ENCODE results near the gene TCP11L2.

The TCP11L2 gene

DNA sequence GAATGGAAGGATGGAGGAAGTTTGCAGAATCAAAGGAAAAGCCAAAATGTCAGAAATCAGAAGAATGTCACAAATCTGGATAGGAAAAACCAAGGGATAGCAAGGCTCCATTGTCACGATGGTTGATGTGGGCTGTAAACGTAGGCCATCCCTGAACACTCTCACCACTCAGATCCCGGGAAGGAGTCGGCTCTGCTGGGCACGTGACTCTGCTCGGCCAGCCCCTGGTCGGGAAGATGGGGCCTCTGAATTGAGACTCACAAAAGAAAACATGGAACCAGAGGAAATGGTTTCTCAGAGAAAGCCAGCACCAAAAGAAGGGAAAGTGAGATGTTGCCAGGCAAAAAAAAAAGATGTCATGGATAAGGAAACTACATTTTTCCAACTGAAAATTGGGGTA lies 26.2 kb downstream of the TCP11L2 start:
- Histone ChIP-seq H3K79me2 (ENCODE audit: control insufficient read depth, low read length) (no peaks in the 10 kb centered on the region), H3K4me1 (ENCODE audit: control insufficient read depth, low read length) (peaks cover 11% of the 10 kb centered on the region), H3K27ac (ENCODE audit: low read depth, low read length) (no peak overlapping the region), H3K4me2 (ENCODE audit: low read length) (no peak overlapping the region), H3K9me2 (replicated peaks; ENCODE audit: control insufficient read depth, low read length) (no peaks in the 10 kb centered on the region), H4K20me1 (ENCODE audit: control insufficient read depth, insufficient read depth, low read depth, low read length) (no peaks in the 10 kb centered on the region), H3K9me3 (ENCODE audit: control insufficient read depth, insufficient read depth, low read length) (no peaks in the 10 kb centered on the region), H3K36me3 (ENCODE audit: control insufficient read depth, low read length) (no peaks in the 10 kb centered on the region), H3K4me3 (ENCODE audit: low read length) (no peak overlapping the region), H3K27me3 (ENCODE audit: control insufficient read depth, low read length) (no peaks in the 10 kb centered on the region; the same call in 1 of the 2 replicates), H3F3A (ENCODE audit: control insufficient read depth, insufficient read depth) (no peaks in the 10 kb centered on the region)
- TF ChIP-seq, protein P1, sequence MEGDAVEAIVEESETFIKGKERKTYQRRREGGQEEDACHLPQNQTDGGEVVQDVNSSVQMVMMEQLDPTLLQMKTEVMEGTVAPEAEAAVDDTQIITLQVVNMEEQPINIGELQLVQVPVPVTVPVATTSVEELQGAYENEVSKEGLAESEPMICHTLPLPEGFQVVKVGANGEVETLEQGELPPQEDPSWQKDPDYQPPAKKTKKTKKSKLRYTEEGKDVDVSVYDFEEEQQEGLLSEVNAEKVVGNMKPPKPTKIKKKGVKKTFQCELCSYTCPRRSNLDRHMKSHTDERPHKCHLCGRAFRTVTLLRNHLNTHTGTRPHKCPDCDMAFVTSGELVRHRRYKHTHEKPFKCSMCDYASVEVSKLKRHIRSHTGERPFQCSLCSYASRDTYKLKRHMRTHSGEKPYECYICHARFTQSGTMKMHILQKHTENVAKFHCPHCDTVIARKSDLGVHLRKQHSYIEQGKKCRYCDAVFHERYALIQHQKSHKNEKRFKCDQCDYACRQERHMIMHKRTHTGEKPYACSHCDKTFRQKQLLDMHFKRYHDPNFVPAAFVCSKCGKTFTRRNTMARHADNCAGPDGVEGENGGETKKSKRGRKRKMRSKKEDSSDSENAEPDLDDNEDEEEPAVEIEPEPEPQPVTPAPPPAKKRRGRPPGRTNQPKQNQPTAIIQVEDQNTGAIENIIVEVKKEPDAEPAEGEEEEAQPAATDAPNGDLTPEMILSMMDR (IDR thresholded peaks at IDR 0.05; ENCODE audit: low read depth, low read length, poor library complexity, severe bottlenecking): no peak
- TF ChIP-seq EZH2phosphoT487 (IDR thresholded peaks at IDR 0.05; ENCODE audit: borderline replicate concordance, low read length): no peak

DNA sequence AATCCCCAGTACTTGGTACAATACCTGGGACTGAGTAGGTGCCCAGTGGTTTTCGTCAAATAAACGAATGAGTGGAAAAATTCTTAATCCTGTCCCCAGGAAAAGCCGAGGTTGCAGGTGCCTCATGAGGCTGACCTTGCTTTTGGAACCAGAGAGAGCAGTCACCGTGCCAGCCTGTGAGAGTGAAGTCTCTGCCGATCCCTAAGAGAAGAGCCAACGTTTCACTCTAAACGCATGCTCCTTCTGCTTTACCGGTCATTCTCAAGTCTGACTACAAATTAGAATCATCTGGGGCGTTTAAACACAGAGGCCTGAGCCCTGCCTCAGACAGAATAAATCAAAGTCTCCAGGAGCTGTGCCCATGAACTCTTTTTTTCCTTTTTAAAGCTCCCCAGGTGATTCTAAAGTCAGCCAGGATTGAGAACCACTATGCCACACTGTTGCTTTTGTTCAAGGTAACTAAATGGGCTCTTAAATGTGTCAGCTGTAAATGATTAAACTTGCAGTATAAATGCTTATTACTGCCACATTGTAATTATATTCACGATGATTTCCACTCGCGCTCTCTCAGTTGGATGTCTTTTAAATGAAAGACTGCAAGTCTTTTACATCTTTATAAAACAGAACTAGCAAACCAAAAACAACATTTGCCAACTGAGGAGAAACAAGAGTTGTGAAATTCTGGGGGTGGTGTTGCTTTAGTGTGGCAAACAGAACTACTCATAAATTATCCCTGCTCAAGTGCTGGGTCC lies 26.9 kb downstream of the TCP11L2 start:
- Histone ChIP-seq H3K79me2 (ENCODE audit: control insufficient read depth, low read length) (no peaks in the 10 kb centered on the region), H3K9me2 (replicated peaks; ENCODE audit: control insufficient read depth, low read length) (no peaks in the 10 kb centered on the region), H3K27me3 (ENCODE audit: control insufficient read depth, low read length) (no peaks in the 10 kb centered on the region; the same call in 1 of the 2 replicates), H3K4me2 (ENCODE audit: low read length) (no peak overlapping the region), H3K4me3 (ENCODE audit: low read length) (no peak overlapping the region), H3K9me3 (ENCODE audit: control insufficient read depth, insufficient read depth, low read length) (no peaks in the 10 kb centered on the region), H3F3A (ENCODE audit: control insufficient read depth, insufficient read depth) (no peaks in the 10 kb centered on the region), H4K20me1 (ENCODE audit: control insufficient read depth, insufficient read depth, low read depth, low read length) (no peaks in the 10 kb centered on the region), H3K4me1 (ENCODE audit: control insufficient read depth, low read length) (peaks cover 11% of the 10 kb centered on the region), H3K36me3 (ENCODE audit: control insufficient read depth, low read length) (no peaks in the 10 kb centered on the region), H3K27ac (ENCODE audit: low read depth, low read length) (no peak overlapping the region)
- TF ChIP-seq, protein P1 (IDR thresholded peaks at IDR 0.05; ENCODE audit: low read depth, low read length, poor library complexity, severe bottlenecking): no peak
- no peak for TF ChIP-seq EZH2phosphoT487 (IDR thresholded peaks at IDR 0.05; ENCODE audit: borderline replicate concordance, low read length)

DNA sequence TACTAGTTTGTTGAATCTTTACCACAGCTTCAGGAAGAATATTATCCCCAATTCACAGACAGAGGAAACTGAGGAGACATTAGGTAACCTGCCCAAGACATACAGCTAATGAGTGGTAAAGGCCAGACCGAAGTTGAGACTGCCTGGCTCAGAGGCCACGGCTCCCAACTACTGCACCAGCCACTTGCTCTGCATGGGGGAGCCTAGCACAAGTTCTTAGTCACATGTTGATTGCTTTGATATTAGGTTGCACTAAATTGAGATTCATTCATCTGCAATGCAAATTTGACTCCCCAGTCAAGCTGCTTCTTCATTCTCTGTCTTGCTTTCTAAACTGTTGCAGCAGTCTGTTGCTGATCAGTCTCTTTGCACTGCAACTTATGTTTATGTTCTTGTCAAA lies 29.1 kb downstream of the TCP11L2 start:
- Histone ChIP-seq H3K9me3 (ENCODE audit: control insufficient read depth, insufficient read depth, low read length) (no peaks in the 10 kb centered on the region), H3K27me3 (ENCODE audit: control insufficient read depth, low read length) (0 out of 2 replicates have a peak, but pooled peaks cover 3% of the 10 kb centered on the region), H3F3A (ENCODE audit: control insufficient read depth, insufficient read depth) (no peaks in the 10 kb centered on the region), H3K4me2 (ENCODE audit: low read length) (no peak overlapping the region), H4K20me1 (ENCODE audit: control insufficient read depth, insufficient read depth, low read depth, low read length) (no peaks in the 10 kb centered on the region), H3K4me1 (ENCODE audit: control insufficient read depth, low read length) (peaks cover 11% of the 10 kb centered on the region), H3K9me2 (replicated peaks; ENCODE audit: control insufficient read depth, low read length) (no peaks in the 10 kb centered on the region), H3K79me2 (ENCODE audit: control insufficient read depth, low read length) (no peaks in the 10 kb centered on the region), H3K36me3 (ENCODE audit: control insufficient read depth, low read length) (no peaks in the 10 kb centered on the region), H3K27ac (ENCODE audit: low read depth, low read length) (no peak overlapping the region), H3K4me3 (ENCODE audit: low read length) (no peak overlapping the region)
- TF ChIP-seq, protein P1 (IDR thresholded peaks at IDR 0.05; ENCODE audit: low read depth, low read length, poor library complexity, severe bottlenecking): no peak
- no peak for TF ChIP-seq EZH2phosphoT487 (IDR thresholded peaks at IDR 0.05; ENCODE audit: borderline replicate concordance, low read length)

All from DOHH2 (cell line).